ENCODE results near the gene CNTRL. TPM values are rescaled to one million over a fixed set of nuclear protein-coding genes. Genes with fewer than 3 reads are reported as not detected.

Gene CNTRL
- total RNA-seq, 1 experiment from 2014 or later: 13.4 TPM

DNA sequence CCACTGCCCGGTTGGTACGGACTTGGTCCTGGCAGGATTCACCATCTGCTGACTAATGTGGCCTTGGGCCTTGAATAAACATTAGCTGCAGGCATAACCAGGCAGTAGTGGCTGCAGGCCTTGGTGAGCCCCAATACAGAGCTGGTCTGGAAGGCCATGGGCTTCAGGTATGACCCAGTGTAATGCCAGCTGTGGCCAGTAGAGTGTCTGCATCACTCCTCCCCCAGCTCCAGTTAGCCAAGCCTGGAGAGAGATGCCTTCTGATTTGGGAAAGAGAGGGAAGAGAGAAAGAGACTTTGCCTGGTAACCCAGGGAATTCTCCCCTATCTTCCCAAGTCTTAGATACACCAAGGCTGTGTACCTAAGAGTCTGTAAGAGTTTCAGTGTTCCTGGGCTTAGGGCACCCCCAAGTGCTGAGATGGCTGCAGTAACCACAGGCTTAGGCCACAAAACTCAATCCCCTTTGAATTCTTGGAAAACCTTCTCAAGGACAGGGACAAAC is 19.1 kb upstream of the CNTRL start:
- Histone ChIP-seq H4K20me1 (ENCODE audit: insufficient read depth) (no peaks in the 10 kb centered on the region), H3K4me2 (ENCODE audit: low read length) (no peak overlapping the region), H3K27ac (ENCODE audit: low read depth, low read length) (no peak overlapping the region), H3K9me2 (ENCODE audit: insufficient read depth) (no peaks in the 10 kb centered on the region), H3K27me3 (ENCODE audit: insufficient read depth, low read length) (no peaks in the 10 kb centered on the region), H3K9me3 (ENCODE audit: control insufficient read depth in 1 of 2, insufficient read depth in 1 of 2, low read depth in 1 of 2, low read length in 2 of 2) (no peaks in the 10 kb centered on the region), H3K4me1 (ENCODE audit: control insufficient read depth in 1 of 2, insufficient read depth in 2 of 2, low read length in 2 of 2) (peaks cover 0 to 3% of the 10 kb centered on the region in 2 experiments; a peak in 1 of 4 replicates), H3K79me2 (ENCODE audit: insufficient read depth, low read length) (no peaks in the 10 kb centered on the region), H3K9ac (ENCODE audit: low read length) (no peak overlapping the region), H3K4me3 (replicated peaks in 1 of 2; ENCODE audit: low read depth in 1 of 2, low read length in 2 of 2) (no peak overlapping the region), H3K36me3 (ENCODE audit: control insufficient read depth in 1 of 2, insufficient read depth in 2 of 2, low read length in 2 of 2) (no peaks in the 10 kb centered on the region), H2AFZ (ENCODE audit: low read depth, low read length, poor library complexity, severe bottlenecking) (no peak overlapping the region)
- TF ChIP-seq RAD21 (IDR thresholded peaks at IDR 0.05; ENCODE audit: low read depth) (peak; percentile 63), ZFX (IDR thresholded peaks at IDR 0.05) (peak; percentile 40; the same call in 1 of the 2 replicates)
- TF ChIP-seq, protein P1, sequence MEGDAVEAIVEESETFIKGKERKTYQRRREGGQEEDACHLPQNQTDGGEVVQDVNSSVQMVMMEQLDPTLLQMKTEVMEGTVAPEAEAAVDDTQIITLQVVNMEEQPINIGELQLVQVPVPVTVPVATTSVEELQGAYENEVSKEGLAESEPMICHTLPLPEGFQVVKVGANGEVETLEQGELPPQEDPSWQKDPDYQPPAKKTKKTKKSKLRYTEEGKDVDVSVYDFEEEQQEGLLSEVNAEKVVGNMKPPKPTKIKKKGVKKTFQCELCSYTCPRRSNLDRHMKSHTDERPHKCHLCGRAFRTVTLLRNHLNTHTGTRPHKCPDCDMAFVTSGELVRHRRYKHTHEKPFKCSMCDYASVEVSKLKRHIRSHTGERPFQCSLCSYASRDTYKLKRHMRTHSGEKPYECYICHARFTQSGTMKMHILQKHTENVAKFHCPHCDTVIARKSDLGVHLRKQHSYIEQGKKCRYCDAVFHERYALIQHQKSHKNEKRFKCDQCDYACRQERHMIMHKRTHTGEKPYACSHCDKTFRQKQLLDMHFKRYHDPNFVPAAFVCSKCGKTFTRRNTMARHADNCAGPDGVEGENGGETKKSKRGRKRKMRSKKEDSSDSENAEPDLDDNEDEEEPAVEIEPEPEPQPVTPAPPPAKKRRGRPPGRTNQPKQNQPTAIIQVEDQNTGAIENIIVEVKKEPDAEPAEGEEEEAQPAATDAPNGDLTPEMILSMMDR (IDR thresholded peaks at IDR 0.05 in 2 of 3, conservative IDR thresholded peaks at IDR 0.05 in 1 of 3; ENCODE audit: borderline replicate concordance in 1 of 3, insufficient read depth in 1 of 3, low read depth in 2 of 3, low read length in 2 of 3): peak; percentile 82 to 84 (median 83); a peak in 5 of 6 replicates
- TF ChIP-seq, protein P2, sequence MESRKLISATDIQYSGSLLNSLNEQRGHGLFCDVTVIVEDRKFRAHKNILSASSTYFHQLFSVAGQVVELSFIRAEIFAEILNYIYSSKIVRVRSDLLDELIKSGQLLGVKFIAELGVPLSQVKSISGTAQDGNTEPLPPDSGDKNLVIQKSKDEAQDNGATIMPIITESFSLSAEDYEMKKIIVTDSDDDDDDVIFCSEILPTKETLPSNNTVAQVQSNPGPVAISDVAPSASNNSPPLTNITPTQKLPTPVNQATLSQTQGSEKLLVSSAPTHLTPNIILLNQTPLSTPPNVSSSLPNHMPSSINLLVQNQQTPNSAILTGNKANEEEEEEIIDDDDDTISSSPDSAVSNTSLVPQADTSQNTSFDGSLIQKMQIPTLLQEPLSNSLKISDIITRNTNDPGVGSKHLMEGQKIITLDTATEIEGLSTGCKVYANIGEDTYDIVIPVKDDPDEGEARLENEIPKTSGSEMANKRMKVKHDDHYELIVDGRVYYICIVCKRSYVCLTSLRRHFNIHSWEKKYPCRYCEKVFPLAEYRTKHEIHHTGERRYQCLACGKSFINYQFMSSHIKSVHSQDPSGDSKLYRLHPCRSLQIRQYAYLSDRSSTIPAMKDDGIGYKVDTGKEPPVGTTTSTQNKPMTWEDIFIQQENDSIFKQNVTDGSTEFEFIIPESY (IDR thresholded peaks at IDR 0.05; ENCODE audit: extremely low read depth, insufficient replicate concordance, low read length): no peak
- CTCF ChIA-PET: interaction anchor here (0.6 to 3.4 kb wide), 11 partner anchors 10 to 436 kb away, joined by 3 to 19 read pairs (median 4); no protein-coding TSS in a partner anchor
- no peak for DNase-seq (ENCODE audit: low read depth, low spot score)
- POLR2A ChIA-PET: no interaction called here
- RAD21 ChIA-PET (ENCODE audit: low non-redundant PET in 1 of 2, low total read pairs in 2 of 2, uncharacterized antibody in 2 of 2, unreplicated experiment in 2 of 2): interaction anchor here in 1 of 2 experiments (1.0 kb wide), 1 partner anchor 74 kb away, joined by 4 read pairs; no protein-coding TSS in a partner anchor
- intact Hi-C loops (cut with micrococcal nuclease): loop anchor here (1.0 to 10.0 kb wide), 2 partner anchors 74 to 431 kb away; no protein-coding TSS in a partner anchor
- BruUV-seq (replicated peaks): no TSS peak
- ATAC-seq: peak; percentile 98
